ENCODE measurements around the gene PPP1R12A. TPM values are rescaled to one million over a fixed set of nuclear protein-coding genes. Genes with fewer than 3 reads are reported as not detected.
A peak's percentile ranks its signal among the peaks of the same experiment; 100 is the strongest.

Gene PPP1R12A
- total RNA-seq, 1 donor from 2014 or later = 374 TPM

DNA sequence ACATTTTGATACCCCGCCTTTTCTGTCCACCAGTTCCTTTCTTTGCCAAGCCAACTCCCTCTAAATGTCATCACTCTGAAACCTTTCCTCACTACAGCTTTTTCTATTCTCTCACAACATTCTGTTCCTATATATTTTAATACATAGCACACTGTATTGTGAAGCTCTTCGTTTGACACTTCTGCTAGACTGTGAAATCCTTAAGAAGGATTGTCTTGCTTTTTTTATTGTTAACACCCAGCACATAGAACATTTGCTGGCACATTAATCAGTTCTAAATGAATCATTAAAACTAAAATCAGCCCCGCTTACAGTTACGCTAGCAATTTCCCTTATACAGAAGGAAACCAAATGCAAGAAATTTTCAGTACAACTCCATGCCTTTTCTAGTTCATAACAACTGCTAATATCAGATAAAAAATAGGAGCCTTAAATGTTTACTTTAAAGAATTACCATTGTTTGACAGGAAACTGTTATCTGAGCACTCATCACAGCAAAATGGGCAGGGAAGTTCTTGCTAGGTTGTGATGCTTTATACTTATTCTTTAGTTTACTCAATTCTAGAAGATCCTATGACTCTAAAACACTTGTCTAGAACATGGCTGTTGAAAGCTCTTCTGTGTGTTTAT is 93.5 kb downstream of the PPP1R12A start:
- Histone ChIP-seq H3K27me3 (no peaks in the 10 kb centered on the region), H3K36me3 (peaks cover 8 to 29% of the 10 kb centered on the region in 2 donors), H3K27ac (peak overlapping the region in 1 of 2 donors; percentile 6), H3K4me3 (no peak overlapping the region), H3K4me1 (peaks cover 0 to 3% of the 10 kb centered on the region in 2 donors), H3K9me3 (peaks cover 0 to 4% of the 10 kb centered on the region in 2 donors)
- intact Hi-C loops (cut with DNase I) = no loop called here
- no peak for DNase-seq (ENCODE audit: low spot score in 2 of 2)
- TF ChIP-seq, protein P1, sequence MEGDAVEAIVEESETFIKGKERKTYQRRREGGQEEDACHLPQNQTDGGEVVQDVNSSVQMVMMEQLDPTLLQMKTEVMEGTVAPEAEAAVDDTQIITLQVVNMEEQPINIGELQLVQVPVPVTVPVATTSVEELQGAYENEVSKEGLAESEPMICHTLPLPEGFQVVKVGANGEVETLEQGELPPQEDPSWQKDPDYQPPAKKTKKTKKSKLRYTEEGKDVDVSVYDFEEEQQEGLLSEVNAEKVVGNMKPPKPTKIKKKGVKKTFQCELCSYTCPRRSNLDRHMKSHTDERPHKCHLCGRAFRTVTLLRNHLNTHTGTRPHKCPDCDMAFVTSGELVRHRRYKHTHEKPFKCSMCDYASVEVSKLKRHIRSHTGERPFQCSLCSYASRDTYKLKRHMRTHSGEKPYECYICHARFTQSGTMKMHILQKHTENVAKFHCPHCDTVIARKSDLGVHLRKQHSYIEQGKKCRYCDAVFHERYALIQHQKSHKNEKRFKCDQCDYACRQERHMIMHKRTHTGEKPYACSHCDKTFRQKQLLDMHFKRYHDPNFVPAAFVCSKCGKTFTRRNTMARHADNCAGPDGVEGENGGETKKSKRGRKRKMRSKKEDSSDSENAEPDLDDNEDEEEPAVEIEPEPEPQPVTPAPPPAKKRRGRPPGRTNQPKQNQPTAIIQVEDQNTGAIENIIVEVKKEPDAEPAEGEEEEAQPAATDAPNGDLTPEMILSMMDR (IDR thresholded peaks at IDR 0.05) = no peak

DNA sequence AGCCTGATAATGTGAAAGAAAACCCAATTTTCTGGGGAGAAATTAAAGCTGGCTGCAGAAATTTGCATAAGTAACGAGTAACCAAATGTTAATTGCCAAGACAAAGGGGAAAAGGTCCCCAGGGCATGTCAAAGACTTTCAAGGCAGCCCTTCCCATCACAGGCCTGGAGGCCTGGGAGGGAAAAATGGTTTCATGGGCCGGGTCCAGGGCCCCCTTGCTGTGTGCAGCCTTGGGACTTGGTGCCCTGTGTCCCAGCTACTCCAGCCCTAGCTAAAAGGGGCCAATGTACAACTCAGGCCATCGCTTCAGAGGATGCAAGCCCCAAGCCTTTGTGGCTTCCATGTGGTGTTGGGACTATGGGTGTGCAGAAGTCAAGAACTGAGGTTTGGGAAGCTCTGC is 96.5 kb downstream of the PPP1R12A start:
- no peak for DNase-seq (ENCODE audit: low spot score in 2 of 2)
- H3K9me3 ChIP-seq = peaks cover 0 to 4% of the 10 kb centered on the region in 2 donors
- H3K27me3 ChIP-seq = no peaks in the 10 kb centered on the region
- no peak overlapping the region for H3K4me3 ChIP-seq
- intact Hi-C loops (cut with DNase I) = no loop called here
- peaks cover 3 to 13% of the 10 kb centered on the region in 2 donors for H3K4me1 ChIP-seq
- H3K36me3 ChIP-seq = peaks cover 0 to 14% of the 10 kb centered on the region in 2 donors
- TF ChIP-seq, protein P1 (IDR thresholded peaks at IDR 0.05) = no peak
- H3K27ac ChIP-seq = no peak overlapping the region

DNA sequence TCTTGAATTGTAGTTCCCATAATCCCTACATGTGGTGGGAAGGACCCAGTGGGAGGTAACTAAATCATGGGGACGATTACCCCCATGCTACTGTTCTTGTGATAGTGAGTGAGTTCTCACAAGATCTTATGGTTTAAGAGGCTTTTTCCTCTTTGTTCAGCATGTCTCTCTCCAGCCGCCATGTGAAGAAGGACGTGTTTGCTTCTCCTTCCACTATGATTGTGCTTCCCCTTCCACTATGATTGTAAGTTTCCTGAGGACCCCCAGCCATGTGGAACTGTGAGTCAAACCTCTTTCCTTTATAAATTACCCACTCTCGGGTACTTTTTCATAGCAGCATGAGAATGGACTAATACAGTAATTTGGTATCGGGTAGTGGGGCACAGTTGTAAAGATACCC is 97.3 kb downstream of the PPP1R12A start:
- intact Hi-C loops (cut with DNase I) = no loop called here

DNA sequence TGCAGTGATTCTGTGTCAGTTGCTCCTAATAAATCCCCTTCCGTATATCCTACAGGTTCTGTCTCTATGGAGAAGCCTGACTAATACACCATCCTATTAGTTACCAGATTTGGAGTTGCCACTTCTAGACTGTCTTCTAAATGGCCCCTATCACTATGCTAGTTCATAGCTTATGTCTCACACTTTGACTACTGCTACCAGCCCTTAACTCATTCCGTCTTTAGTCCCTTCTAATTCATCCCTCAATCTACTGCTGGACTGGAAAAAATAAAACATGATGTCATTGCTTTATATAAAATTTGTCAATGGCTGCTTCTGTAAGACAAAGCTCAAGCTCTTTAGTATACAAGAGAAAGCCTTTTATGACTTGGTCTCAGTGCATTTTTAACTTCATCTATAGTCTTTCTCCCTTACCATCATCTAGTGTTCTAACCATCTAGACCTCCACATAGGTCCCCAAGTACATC is 99.5 kb downstream of the PPP1R12A start:
- TF ChIP-seq, protein P1 (IDR thresholded peaks at IDR 0.05) = no peak
- no peak for DNase-seq (ENCODE audit: low spot score in 2 of 2)
- Histone ChIP-seq H3K27ac (no peak overlapping the region), H3K4me1 (peaks cover 3 to 22% of the 10 kb centered on the region in 2 donors), H3K4me3 (no peak overlapping the region), H3K27me3 (no peaks in the 10 kb centered on the region), H3K36me3 (peaks cover 4 to 14% of the 10 kb centered on the region in 2 donors), H3K9me3 (peaks cover 0 to 4% of the 10 kb centered on the region in 2 donors)
- intact Hi-C loops (cut with DNase I) = no loop called here

More for the DNA sequence above, 97.3 kb downstream of the PPP1R12A start:
- H3K4me3 ChIP-seq = no peak overlapping the region
- H3K27me3 ChIP-seq = no peaks in the 10 kb centered on the region
- peaks cover 0 to 14% of the 10 kb centered on the region in 2 donors for H3K36me3 ChIP-seq
- H3K27ac ChIP-seq = no peak overlapping the region
- peaks cover 0 to 4% of the 10 kb centered on the region in 2 donors for H3K9me3 ChIP-seq
- peaks cover 3 to 15% of the 10 kb centered on the region in 2 donors for H3K4me1 ChIP-seq
- DNase-seq (ENCODE audit: low spot score in 2 of 2) = no peak
- TF ChIP-seq, protein P1 (IDR thresholded peaks at IDR 0.05) = no peak

DNA sequence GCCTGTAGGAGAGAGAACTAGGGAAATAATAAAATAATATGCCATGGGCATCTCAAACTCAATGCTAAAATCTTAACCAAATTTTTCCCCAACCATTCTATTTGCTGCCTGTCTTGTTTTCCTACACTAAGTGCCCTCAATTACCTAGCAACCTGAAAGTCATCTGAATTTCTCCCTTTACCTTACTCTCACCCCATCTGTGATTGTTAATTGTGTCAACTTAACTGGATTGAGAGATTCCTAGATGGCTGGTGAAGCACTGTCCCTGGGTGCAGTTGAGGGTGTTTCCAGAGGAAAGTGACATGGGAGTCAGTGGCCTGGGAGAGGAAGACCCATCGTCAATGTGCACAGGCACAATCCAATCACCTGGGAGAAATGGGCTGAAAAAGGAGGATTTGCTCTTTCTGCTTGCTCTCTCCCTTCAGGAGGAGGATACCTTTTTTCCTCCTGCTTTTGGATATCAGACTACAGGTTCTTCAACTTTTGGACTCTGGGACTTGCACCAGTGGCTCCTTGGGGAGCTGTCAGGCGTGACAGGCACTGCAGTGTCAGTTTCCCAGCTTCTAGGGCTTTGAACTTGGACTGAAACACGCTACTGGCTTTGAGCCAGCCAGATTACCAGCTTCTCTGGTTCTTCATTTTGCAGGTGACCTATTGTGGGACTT is 100.1 kb downstream of the PPP1R12A start:
- no peak for DNase-seq (ENCODE audit: low spot score in 2 of 2)
- Histone ChIP-seq H3K27ac (no peak overlapping the region), H3K9me3 (peaks cover 0 to 4% of the 10 kb centered on the region in 2 donors), H3K36me3 (peaks cover 4 to 14% of the 10 kb centered on the region in 2 donors), H3K4me1 (peaks cover 3 to 22% of the 10 kb centered on the region in 2 donors), H3K4me3 (no peak overlapping the region), H3K27me3 (no peaks in the 10 kb centered on the region)
- intact Hi-C loops (cut with DNase I) = no loop called here
- TF ChIP-seq, protein P1 (IDR thresholded peaks at IDR 0.05) = no peak
